ENCODE results near the gene OSBPL3.
A peak's percentile ranks its signal among the peaks of the same experiment; 100 is the strongest.

Gene OSBPL3

DNA sequence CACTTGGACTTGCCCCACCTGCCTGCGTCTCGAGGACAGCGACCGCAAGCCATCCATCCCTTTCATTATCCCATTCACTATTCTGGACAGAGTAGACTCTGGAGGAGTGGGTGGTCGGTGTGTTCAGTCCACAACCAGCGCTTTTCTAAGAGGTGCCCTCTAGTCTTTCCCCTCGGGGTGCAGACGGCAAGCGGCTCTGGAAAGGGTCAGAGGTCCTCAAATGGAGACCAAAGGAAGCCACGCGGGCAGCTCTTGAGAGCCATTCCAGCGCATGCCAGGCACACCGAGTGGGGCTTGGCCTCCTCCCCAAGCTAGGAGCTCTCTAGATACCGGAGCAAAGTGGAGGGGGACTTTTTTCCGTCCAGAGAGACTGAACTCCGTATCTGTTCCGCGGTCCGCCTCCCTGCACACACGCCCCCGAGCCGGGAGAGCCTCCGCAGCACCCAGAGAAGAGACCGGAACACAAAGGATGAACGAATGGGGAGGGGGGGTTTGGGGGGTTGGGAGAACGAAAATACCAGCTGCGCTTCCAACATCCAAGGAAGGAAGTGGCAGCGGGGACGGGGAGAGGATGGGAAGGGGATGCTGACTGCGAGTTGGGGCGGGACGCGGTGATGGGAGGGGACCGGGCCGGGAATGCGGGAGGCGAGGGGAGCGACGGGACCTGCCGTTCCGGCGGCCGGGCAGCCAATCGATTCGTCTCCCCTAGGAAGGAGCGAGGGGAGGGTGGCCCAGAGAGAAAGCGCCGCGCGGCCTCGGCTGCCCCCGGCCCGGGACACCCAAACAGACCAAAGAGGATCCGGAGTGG lies 223.2 kb downstream of the OSBPL3 start:
- peak in 1 of 2 experiments; percentile 7 for DNase-seq

GRCh38 chr7:24755541-24756407 lies 224.2 kb downstream of the OSBPL3 start:
- no peak for DNase-seq

DNA sequence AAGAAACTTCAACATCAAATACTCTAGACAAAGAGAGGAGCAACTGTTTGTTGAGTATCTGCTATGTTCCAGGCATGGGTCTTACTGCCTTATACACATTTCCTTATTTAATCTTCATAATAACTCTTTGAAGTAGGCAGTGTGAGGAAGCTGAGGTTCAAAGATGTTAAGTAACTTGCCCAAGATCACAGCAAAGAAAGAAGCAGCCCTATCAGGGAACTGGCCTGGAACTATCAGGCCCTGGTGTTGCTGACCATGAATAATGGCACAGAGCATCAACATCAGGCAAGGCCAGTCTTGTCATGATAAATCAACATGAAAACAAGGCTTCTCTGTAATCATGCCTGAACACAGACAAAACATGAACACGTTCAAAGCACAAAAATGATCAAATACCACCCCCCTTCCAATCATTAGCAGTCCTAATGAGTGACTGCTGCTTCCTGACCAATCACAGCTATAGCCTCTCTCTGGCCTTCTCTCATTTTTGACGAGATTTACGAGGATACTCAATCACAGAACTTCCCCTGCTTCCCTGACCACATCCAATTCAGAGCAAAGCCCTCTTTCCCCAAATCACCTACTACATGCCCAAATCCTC lies 225.0 kb downstream of the OSBPL3 start:
- DNase-seq = no peak

DNA sequence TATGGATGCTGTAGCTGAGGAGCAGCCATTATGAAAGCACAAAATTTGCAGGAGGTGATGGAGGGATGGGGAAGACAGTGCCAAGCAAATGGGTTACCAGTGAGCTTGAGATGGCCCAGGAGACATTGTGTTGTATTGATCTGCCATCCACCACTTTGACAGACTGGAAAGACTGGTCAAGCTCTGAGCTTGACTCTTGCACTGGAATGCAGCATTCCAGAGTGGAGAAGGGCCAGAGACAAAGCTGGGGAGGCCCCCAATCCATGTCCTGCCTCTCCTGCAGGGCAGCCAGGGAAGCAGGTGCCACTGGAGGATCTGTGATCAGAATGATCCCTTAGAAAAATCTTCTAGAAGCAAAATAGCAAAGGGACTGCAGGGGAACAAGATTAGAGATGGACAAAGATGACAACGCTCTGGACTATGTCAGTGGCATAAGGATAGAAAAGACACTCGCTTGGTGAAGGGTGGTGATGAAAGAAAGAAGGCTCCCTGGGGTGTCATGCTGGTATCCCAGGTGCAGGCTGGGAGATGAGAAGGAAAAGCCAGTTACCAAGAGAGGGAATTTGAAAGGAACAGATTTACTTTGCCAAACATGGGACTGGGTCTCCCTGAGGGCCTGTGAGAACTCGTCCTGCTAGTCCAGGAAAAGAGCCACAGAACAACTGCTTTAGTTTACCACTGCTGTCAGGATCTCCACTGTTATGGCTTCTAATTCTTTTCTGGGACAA lies 227.7 kb downstream of the OSBPL3 start:
- DNase-seq = no peak

DNA sequence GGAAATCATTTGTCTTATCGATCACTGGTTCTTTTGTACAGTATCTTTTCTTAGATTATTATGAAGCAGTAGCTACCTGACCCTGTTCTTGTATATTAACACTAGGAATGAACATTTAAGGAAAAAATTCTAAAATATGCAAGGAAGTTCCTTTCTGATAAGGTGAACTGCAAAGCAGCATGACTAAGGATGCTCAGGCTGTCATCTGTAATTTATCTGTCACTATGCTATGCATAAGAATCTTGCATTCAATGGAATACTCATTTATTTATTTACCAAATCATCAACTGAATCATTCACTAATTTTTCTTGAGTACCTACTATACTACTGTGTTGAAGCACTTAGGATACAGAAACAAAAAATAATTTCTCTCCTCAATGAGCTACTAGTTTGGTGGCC lies 228.5 kb downstream of the OSBPL3 start:
- DNase-seq = no peak

DNA sequence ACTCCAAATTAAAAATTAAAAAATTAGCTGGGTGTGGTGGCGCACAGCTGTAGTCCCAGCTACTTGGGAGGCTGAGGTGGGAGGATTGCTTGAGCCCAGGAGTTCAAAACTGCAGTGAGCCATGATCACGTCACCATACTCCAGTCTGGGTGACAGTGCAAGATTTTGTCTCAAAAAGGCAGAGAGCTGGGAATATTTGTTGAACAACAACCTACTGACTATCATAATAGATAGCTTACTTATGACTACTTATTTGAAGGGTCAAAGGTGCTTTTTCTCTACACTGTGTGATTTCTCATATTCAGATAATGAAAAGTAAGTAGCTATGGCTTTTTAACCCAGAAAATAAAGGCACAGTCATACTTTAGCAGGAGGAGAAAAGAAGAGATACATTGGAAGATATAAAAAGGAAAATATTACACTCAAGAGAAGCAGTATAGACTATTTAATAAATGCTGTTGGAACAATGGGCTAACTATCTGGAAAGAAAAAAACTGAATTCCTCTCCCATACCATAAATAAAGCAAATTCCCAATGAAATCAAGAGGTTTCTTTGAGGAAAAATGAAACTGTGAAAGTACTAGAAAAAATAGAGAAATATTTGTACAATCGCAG lies 229.4 kb downstream of the OSBPL3 start:
- no peak for DNase-seq

DNA sequence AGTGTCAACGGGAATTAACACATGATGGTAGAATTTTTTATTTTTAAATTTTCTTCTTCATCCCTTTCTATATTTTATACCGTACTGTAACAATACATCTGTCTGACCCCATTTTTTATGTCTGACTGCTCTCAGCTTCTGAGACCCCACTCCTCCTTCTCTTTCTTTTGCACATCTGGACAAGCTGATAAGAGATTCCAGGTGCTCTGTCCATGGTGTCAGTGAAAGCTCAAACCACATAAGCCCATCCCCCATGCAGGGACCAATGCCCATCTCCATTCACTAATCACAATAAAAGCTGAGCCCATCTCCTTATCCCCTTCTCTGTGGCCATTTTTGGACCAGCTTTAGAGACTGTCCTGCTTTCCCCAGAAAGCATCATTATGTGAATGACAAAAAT lies 231.5 kb downstream of the OSBPL3 start:
- DNase-seq = no peak

Data from NCI-H1930 (cell line).